ENCODE data around the gene COPS3.
"Not testable (repeated sequence)": the region's sequence is repeated elsewhere in the genome, so short reads cannot be mapped to it uniquely, and the experiment has no call there.

- TF ChIP-seq POLR2A, CTCF (IDR thresholded peaks at IDR 0.05): not testable (repeated sequence)
Observed at GRCh38 chr17:17277431-17277830, 3.6 kb downstream of the COPS3 start.
